HepG2 (cell line): Measurements from ENCODE around the gene NACC2. TPM values are rescaled to one million over a fixed set of nuclear protein-coding genes. Genes with fewer than 3 reads are reported as not detected.
A peak's percentile ranks its signal among the peaks of the same experiment; 100 is the strongest.

ENCODE experiments used
- AKAP8 ChIP-seq: sonication (generic); formaldehyde crosslinking; IDR thresholded peaks from 2 replicates; pipeline ENCODE4 v1.5.1; 2020; ENCODE audit warnings: mild to moderate bottlenecking, missing genetic modification reagents
- ARID2 ChIP-seq: sonication (generic); formaldehyde crosslinking; IDR thresholded peaks from 2 replicates; pipeline ENCODE4 v1.8.1; 2022; ENCODE audit warnings: mild to moderate bottlenecking, missing genetic modification reagents, borderline replicate concordance
- ELF1 ChIP-seq: sonication (generic); formaldehyde crosslinking; IDR thresholded peaks from 2 replicates; pipeline ENCODE4 v1.4.0; 2020; ENCODE audit warnings: missing genetic modification reagents
- KLF15 ChIP-seq: sonication (generic); formaldehyde crosslinking; IDR thresholded peaks from 2 replicates; pipeline ENCODE4 v1.8.1; 2023; ENCODE audit warnings: borderline replicate concordance, mild to moderate bottlenecking, inconsistent platforms, missing genetic modification reagents, mixed read lengths
- SNRNP70 ChIP-seq: fragments of 200-400 bp; formaldehyde crosslinking; IDR thresholded peaks from 2 replicates; pipeline ENCODE4 v1.6.1; 2017; ENCODE audit warnings: mild to moderate bottlenecking, low read depth, low read length, moderate library complexity
- THYN1 ChIP-seq: sonication (generic); formaldehyde crosslinking; IDR thresholded peaks from 2 replicates; pipeline ENCODE4 v1.8.1; 2023; ENCODE audit warnings: low read depth, mild to moderate bottlenecking, moderate library complexity, missing genetic modification reagents, borderline replicate concordance
- ZNF589 ChIP-seq: sonication (generic); formaldehyde crosslinking; conservative IDR thresholded peaks from 2 replicates; pipeline ENCODE4 v1.8.0; 2022; ENCODE audit warnings: mild to moderate bottlenecking, moderate library complexity, missing genetic modification reagents
- ZSCAN9 ChIP-seq: IDR thresholded peaks from 2 replicates; pipeline ENCODE4 v1.6.1; 2016; ENCODE audit warnings: borderline replicate concordance
- polyA plus RNA-seq, 8 experiments: library from polyadenylated mRNA; depleted of rRNA in 3 of 8; stranded (reverse) in 7 of 8; unstranded in 1 of 8; fragments of >200 nt; fragmentation: Illumina TruSeq in 4 of 8; extraction: Trizol in 4 of 8; gene quantifications; 2 replicates each; pipeline versions ENCODE4 v1.2.1 to v1.2.3, GENCODE V29; 2011 to 2016; ENCODE audit warnings: low read depth in 4 of 8, missing spikeins in 1 of 8, mixed read lengths in 1 of 8; ENCODE audit not compliant: insufficient read depth in 1 of 8
- total RNA-seq, 5 experiments: library from RNA; depleted of rRNA; stranded (reverse); fragments of >200 nt; fragmentation: Illumina TruSeq; extraction: Trizol; gene quantifications; 2 replicates each; pipeline ENCODE4 v1.2.3, GENCODE V29; 2016; ENCODE audit warnings: low read depth in 1 of 5
- TF ChIP-seq, protein P1 (sequence below): sonication (generic); formaldehyde crosslinking; IDR thresholded peaks from 2 replicates; pipeline ENCODE4 v1.8.1; 2023; ENCODE audit warnings: mild to moderate bottlenecking, moderate library complexity, missing genetic modification reagents
- TF ChIP-seq, protein P2 (sequence below): sonication (generic); formaldehyde crosslinking; IDR thresholded peaks from 2 replicates; pipeline ENCODE4 v1.9.0; 2021; ENCODE audit warnings: missing genetic modification reagents, borderline replicate concordance
- TF ChIP-seq, protein P3 (sequence below): sonication (generic); formaldehyde crosslinking; IDR thresholded peaks from 2 replicates; pipeline ENCODE4 v1.4.0; 2020; ENCODE audit warnings: missing genetic modification reagents
- TF ChIP-seq, protein P4 (sequence below): sonication (generic); formaldehyde crosslinking; IDR thresholded peaks from 2 replicates; pipeline ENCODE4 v1.9.0; 2021; ENCODE audit warnings: missing genetic modification reagents, borderline replicate concordance
- TF ChIP-seq, protein P5 (sequence below): sonication (generic); formaldehyde crosslinking; IDR thresholded peaks from 2 replicates; pipeline ENCODE4 v1.5.0; 2020; ENCODE audit warnings: mild to moderate bottlenecking, missing genetic modification reagents, borderline replicate concordance

The NACC2 gene
- total and polyA plus RNA-seq, 2 of the 13 experiments (the other 11 are each of a cell fraction or from before 2014, with no cell fraction given), result 5.9 to 12.3 TPM

DNA sequence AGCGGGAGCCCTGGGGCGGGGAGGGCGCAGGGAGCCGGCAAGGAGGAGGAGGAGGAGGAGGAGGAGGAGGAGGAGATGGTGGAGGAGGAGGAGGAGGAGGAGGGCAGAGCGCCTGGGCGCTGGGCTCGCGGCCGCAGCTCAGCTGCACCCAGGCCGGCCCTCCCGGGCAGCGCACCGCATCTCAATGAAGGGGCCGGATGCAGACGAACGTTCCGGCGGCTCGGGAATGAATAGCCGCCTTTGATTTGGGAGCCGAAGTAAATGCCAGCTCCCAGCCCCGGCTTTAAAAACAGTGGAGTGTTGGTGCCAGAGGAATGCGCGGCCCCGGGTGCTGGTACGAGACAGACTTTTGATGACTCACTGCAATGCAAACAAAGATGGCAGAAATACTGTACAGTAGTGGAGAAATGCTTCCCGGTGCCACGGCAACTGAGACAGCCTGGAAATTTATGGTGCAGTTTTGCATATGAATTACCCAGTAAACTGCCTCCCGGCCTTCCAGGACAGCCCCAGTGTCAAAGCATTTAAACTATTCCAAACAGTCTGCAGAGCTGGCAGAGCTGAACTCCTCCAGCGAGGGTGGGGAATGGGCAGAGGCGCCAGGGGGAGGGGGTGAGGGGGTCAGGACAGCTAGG, 43.1 kb downstream of the NACC2 start (continued):
- TF ChIP-seq, protein P1, sequence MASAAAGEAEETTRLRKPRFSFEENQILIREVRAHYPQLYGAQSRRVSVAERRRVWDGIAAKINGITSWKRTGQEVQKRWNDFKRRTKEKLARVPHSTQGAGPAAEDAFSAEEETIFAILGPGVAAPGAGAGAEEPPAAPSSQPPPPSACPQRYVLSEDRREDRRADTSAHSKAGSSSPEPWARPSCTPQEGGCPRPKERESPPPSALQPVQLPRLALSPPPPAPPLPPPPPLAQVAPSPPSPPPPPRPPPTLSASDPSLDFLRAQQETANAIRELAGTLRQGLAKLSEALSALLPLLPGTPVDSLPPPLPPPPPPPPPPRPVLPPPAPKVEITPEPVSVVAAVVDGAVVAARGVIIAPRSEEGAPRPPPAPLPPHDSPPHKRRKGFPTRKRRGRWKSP (CRISPR knock-in tag), result 0 out of 2 replicates have a peak, but pooled peaks have one; percentile 30
- no peak for TF ChIP-seq THYN1 (CRISPR knock-in tag)
- TF ChIP-seq AKAP8 (CRISPR knock-in tag), result no peak
- TF ChIP-seq, protein P2, sequence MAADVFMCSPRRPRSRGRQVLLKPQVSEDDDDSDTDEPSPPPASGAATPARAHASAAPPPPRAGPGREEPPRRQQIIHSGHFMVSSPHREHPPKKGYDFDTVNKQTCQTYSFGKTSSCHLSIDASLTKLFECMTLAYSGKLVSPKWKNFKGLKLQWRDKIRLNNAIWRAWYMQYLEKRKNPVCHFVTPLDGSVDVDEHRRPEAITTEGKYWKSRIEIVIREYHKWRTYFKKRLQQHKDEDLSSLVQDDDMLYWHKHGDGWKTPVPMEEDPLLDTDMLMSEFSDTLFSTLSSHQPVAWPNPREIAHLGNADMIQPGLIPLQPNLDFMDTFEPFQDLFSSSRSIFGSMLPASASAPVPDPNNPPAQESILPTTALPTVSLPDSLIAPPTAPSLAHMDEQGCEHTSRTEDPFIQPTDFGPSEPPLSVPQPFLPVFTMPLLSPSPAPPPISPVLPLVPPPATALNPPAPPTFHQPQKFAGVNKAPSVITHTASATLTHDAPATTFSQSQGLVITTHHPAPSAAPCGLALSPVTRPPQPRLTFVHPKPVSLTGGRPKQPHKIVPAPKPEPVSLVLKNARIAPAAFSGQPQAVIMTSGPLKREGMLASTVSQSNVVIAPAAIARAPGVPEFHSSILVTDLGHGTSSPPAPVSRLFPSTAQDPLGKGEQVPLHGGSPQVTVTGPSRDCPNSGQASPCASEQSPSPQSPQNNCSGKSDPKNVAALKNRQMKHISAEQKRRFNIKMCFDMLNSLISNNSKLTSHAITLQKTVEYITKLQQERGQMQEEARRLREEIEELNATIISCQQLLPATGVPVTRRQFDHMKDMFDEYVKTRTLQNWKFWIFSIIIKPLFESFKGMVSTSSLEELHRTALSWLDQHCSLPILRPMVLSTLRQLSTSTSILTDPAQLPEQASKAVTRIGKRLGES (CRISPR knock-in tag), result no peak
- peak; percentile 38; the same call in 1 of the 2 replicates for TF ChIP-seq ELF1 (CRISPR knock-in tag)
- no peak for TF ChIP-seq ZSCAN9 (CRISPR knock-in tag)
- TF ChIP-seq, protein P3, sequence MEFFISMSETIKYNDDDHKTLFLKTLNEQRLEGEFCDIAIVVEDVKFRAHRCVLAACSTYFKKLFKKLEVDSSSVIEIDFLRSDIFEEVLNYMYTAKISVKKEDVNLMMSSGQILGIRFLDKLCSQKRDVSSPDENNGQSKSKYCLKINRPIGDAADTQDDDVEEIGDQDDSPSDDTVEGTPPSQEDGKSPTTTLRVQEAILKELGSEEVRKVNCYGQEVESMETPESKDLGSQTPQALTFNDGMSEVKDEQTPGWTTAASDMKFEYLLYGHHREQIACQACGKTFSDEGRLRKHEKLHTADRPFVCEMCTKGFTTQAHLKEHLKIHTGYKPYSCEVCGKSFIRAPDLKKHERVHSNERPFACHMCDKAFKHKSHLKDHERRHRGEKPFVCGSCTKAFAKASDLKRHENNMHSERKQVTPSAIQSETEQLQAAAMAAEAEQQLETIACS, result peak; percentile 54; the same call in 1 of the 2 replicates
- no peak for TF ChIP-seq SNRNP70
- TF ChIP-seq KLF15 (CRISPR knock-in tag), result no peak
- TF ChIP-seq, protein P4, sequence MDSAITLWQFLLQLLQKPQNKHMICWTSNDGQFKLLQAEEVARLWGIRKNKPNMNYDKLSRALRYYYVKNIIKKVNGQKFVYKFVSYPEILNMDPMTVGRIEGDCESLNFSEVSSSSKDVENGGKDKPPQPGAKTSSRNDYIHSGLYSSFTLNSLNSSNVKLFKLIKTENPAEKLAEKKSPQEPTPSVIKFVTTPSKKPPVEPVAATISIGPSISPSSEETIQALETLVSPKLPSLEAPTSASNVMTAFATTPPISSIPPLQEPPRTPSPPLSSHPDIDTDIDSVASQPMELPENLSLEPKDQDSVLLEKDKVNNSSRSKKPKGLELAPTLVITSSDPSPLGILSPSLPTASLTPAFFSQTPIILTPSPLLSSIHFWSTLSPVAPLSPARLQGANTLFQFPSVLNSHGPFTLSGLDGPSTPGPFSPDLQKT, result no peak
- TF ChIP-seq ZNF589 (CRISPR knock-in tag), result no peak
- no peak for TF ChIP-seq ARID2
- TF ChIP-seq, protein P5, sequence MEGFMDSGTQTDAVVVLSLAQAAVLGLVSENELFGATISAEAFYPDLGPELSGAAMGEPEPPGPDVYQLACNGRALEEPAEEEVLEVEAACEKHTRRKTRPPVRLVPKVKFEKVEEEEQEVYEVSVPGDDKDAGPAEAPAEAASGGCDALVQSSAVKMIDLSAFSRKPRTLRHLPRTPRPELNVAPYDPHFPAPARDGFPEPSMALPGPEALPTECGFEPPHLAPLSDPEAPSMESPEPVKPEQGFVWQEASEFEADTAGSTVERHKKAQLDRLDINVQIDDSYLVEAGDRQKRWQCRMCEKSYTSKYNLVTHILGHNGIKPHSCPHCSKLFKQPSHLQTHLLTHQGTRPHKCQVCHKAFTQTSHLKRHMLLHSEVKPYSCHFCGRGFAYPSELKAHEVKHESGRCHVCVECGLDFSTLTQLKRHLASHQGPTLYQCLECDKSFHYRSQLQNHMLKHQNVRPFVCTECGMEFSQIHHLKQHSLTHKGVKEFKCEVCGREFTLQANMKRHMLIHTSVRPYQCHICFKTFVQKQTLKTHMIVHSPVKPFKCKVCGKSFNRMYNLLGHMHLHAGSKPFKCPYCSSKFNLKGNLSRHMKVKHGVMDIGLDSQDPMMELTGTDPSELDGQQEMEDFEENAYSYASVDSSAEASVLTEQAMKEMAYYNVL (CRISPR knock-in tag), result 0 out of 2 replicates have a peak, but pooled peaks have one; percentile 19
